ENCODE measurements around the gene TNFRSF17. TPM values are rescaled to one million over a fixed set of nuclear protein-coding genes. Genes with fewer than 3 reads are reported as not detected.

Gene TNFRSF17
- total RNA-seq, 6 experiments from 2014 or later = 0.28 TPM; not detected in 5

DNA sequence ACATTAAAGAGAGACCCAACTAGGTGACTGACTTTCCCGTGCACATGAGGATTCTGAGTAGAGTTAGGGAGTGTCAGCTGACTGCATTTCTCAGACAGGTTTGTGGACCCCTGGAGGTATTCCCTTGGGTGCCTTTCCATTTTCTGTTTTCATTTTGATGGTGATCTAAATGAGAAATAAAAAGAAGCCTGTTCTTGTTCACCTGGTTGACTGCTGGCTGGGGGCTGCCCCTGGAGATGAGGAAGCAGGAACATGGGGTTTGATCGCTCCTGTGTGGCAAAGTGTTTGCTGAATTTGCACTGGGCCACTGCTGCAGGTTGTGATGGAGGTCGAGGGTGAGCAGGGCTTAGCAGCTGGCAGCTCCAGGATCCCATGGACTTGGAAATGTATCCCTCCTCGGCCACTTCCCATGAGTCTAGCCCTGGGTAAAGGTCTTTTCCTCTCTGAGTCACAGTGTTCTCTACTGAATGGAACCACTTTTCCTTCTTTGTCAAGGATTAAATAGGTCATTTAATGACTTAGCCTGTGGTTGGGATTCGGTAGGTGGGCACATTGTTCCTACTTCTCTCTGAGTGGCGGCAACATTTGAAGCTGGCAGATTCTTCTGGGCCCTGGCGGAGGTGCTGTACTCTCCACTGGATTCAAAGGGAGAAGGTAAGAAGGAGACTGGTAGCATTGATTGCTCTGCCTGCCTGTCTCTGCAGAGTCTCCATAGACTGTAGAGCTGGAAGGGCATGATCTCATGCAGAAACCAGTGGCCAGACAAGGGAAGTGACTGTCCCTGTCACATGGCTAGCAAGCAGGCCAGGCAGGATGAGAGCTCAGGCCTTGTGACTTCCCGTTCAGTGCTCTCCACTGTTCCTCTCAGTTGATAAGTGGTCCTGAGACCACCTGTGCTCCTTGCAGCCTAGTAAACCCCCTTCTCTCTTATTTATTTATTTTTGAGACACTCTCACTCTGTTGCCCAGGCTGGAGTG, 29.4 kb downstream of the TNFRSF17 start:
- Mint-ChIP-seq H3K36me3 (ENCODE audit: low read depth) (peaks cover 5% of the 10 kb centered on the region; the same call in 1 of the 2 replicates), H3K4me3 (no peak overlapping the region), H3K9me3 (no peaks in the 10 kb centered on the region), H3K27me3 (ENCODE audit: insufficient read depth) (no peaks in the 10 kb centered on the region; the same call in 1 of the 2 replicates), H3K27ac (peak overlapping the region; percentile 58), H3K4me1 (ENCODE audit: low read depth) (peaks cover 24% of the 10 kb centered on the region)
- TF ChIP-seq CTCF (IDR thresholded peaks at IDR 0.05) = no peak
- DNase-seq = peak; percentile 31

GRCh38 chr16:11996433-11997330, 31.7 kb downstream of the TNFRSF17 start:
- TF ChIP-seq CTCF (IDR thresholded peaks at IDR 0.05) = no peak
- no peak for DNase-seq
- no peaks in the 10 kb centered on the region for H3K9me3 Mint-ChIP-seq
- no peaks in the 10 kb centered on the region; the same call in 1 of the 2 replicates for H3K27me3 Mint-ChIP-seq (ENCODE audit: insufficient read depth)
- H3K4me3 Mint-ChIP-seq = no peak overlapping the region
- H3K27ac Mint-ChIP-seq = no peak overlapping the region
- H3K36me3 Mint-ChIP-seq (ENCODE audit: low read depth) = peaks cover 5% of the 10 kb centered on the region; the same call in 1 of the 2 replicates
- peaks cover 24% of the 10 kb centered on the region for H3K4me1 Mint-ChIP-seq (ENCODE audit: low read depth)

GRCh38 chr16:12000032-12000431, 35.0 kb downstream of the TNFRSF17 start:
- H3K27ac Mint-ChIP-seq = no peak overlapping the region
- no peak for DNase-seq
- no peak overlapping the region for H3K4me3 Mint-ChIP-seq
- peaks cover 10% of the 10 kb centered on the region; the same call in 1 of the 2 replicates for H3K36me3 Mint-ChIP-seq (ENCODE audit: low read depth)
- TF ChIP-seq CTCF (IDR thresholded peaks at IDR 0.05) = no peak
- H3K27me3 Mint-ChIP-seq (ENCODE audit: insufficient read depth) = no peaks in the 10 kb centered on the region; the same call in 1 of the 2 replicates
- H3K4me1 Mint-ChIP-seq (ENCODE audit: low read depth) = peaks cover 13% of the 10 kb centered on the region
- H3K9me3 Mint-ChIP-seq = no peaks in the 10 kb centered on the region

DNA sequence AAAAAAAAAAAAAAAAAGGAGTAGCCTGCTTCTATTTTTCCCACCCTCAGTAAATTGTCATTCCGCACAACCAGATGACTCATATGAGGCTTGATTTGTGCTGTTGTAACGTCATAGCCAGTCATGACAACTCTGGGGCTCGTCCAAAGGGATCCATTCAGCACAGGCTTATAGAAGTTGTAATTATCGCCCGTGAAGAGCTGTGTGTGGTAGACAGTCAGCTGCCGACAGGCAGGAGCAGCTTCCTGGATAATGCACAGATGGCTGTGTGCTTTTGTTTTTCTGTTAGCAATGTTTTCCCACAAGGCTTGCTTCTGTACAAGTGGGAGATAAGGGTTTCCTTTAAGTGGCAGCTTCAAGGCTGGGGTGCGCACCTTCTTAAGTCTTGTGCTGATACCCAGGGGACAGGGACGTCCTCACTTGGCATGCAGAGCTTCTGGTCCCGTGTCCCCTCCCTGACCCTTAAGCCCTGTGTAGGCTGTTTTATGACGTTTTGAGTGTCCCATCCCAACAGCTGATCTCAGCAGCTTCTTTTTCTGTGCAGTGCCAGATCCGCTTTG, 37.5 kb downstream of the TNFRSF17 start:
- TF ChIP-seq CTCF (IDR thresholded peaks at IDR 0.05) = no peak
- Mint-ChIP-seq H3K36me3 (ENCODE audit: low read depth) (peaks cover 19% of the 10 kb centered on the region; the same call in 1 of the 2 replicates), H3K27ac (no peak overlapping the region), H3K27me3 (ENCODE audit: insufficient read depth) (no peaks in the 10 kb centered on the region; the same call in 1 of the 2 replicates), H3K4me3 (no peak overlapping the region), H3K4me1 (ENCODE audit: low read depth) (peaks cover 13% of the 10 kb centered on the region), H3K9me3 (no peaks in the 10 kb centered on the region)
- peak; percentile 18 for DNase-seq

DNA sequence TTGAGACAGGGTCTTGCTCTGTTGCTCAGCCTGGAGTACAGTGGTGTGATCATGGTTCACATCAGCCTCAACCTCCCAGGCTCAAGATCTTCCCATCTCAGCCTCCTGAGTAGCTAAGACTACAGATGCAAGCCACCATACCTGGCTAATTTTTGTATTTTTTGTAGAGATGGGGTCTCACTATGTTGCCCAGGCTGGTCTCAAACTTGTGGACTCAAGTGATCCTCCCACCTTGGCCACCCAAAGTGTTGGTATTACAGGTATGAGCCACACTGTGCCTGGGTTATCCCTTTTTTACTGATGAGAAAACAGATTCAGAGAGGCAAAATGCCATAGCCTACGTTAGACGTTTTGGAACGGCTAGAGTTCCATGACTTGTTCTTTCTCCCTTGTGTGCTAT, 41.6 kb downstream of the TNFRSF17 start:
- no peak overlapping the region for H3K27ac Mint-ChIP-seq
- TF ChIP-seq CTCF (IDR thresholded peaks at IDR 0.05) = no peak
- no peaks in the 10 kb centered on the region for H3K9me3 Mint-ChIP-seq
- H3K27me3 Mint-ChIP-seq (ENCODE audit: insufficient read depth) = peaks cover 2% of the 10 kb centered on the region; the same call in 1 of the 2 replicates
- no peak for DNase-seq
- H3K4me1 Mint-ChIP-seq (ENCODE audit: low read depth) = peaks cover 8% of the 10 kb centered on the region; the same call in 1 of the 2 replicates
- H3K36me3 Mint-ChIP-seq (ENCODE audit: low read depth) = peaks cover 16% of the 10 kb centered on the region; the same call in 1 of the 2 replicates
- H3K4me3 Mint-ChIP-seq = no peak overlapping the region

Data from HFFc6 (cell line).